Kidney epithelial cell (primary cell): Measurements from ENCODE around the gene GPR158. TPM values are rescaled to one million over a fixed set of nuclear protein-coding genes. Genes with fewer than 3 reads are reported as not detected.

Experiments
- DNase-seq: peaks from one replicate; pipeline ENCODE4 v3.0.0-alpha.2; 2010; ENCODE audit warnings: low read depth
- H3K27me3 ChIP-seq: 2 replicates; pipeline ENCODE4 v1.6.0; 2011; ENCODE audit warnings: low read length; ENCODE audit not compliant: control insufficient read depth, insufficient read depth
- H3K36me3 ChIP-seq: 2 replicates; pipeline ENCODE4 v1.5.1; 2011; ENCODE audit warnings: low read length; ENCODE audit not compliant: control insufficient read depth, insufficient read depth
- H3K4me3 ChIP-seq: 2 replicates; pipeline ENCODE4 v1.5.1; 2011; ENCODE audit warnings: low read depth, mild to moderate bottlenecking, control low read depth, low read length
- CTCF ChIP-seq: IDR thresholded peaks from 2 replicates; pipeline ENCODE4 v1.5.1; 2011; ENCODE audit warnings: mild to moderate bottlenecking, moderate library complexity, low read length, control low read depth, inconsistent platforms; ENCODE audit not compliant: insufficient read depth, poor library complexity, severe bottlenecking
- total RNA-seq: library from RNA; depleted of rRNA; stranded (reverse); fragments of >200 nt; gene quantifications from 2 replicates; pipeline ENCODE4 v1.2.3, GENCODE V29; 2015

The GPR158 gene
- total RNA-seq, 1 donor from 2014 or later, result not detected

GRCh38 chr10:25506821-25507335, 332.1 kb downstream of the GPR158 start:
- H3K4me3 ChIP-seq, result no peak overlapping the region
- H3K27me3 ChIP-seq, result no peaks in the 10 kb centered on the region
- DNase-seq, result no peak
- no peak for TF ChIP-seq CTCF
- no peaks in the 10 kb centered on the region for H3K36me3 ChIP-seq

DNA sequence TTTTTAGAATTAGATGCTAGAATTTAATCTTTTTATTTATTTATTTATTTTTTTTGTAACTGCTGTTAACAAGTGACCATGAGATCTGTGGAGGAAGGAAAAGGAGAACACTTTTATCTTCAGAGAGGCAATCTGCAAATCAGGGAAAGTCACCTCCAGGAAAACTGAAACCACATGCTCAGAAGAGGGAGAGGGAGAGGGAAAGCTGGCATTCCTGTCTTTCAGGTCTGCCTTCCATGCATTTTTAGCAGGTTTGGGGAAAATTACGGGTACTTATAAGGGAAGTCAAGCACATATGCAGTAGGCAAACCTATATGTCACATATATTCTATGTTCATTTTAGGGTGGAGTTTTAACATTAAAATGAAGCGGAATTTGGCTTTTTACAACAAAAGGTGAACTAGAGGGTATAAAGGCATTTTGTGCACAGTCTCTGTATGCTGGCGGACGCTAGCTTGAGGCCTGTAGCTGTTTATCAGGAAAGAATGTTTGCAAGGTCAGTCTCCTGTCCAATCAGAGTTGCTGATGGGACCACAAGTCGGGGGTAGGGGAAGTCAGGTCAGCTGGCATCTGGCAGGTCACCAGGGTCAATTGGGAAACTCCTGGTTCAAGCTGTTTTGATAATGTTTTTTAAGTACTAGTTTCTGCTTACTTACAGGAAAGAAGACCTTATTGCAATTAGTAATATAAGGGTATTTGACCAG, 333.5 kb downstream of the GPR158 start:
- Histone ChIP-seq H3K27me3 (no peaks in the 10 kb centered on the region), H3K4me3 (no peak overlapping the region), H3K36me3 (no peaks in the 10 kb centered on the region)
- no peak for DNase-seq
- no peak for TF ChIP-seq CTCF

GRCh38 chr10:25509151-25509550, 334.4 kb downstream of the GPR158 start:
- DNase-seq, result no peak
- Histone ChIP-seq H3K27me3 (no peaks in the 10 kb centered on the region), H3K36me3 (no peaks in the 10 kb centered on the region), H3K4me3 (no peak overlapping the region)
- TF ChIP-seq CTCF, result no peak

DNA sequence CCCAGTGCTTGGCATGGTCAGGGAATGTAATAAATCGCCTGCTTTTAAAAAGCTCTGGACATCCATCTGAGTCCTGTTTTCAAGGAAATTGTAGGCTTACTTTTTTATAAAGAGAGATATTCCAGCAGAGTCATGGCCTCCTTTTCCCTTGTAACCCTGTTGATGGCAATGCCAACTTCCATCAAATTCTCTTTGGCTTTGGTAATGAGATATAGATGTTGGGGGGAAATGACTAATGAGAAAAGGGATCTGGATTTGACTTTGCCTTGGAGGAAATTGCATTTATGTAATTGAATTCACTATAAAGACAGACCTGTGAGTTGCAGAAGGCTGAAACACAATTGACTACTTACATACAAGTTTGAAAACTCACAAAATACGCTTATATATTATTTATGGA, 347.5 kb downstream of the GPR158 start:
- DNase-seq, result no peak
- H3K36me3 ChIP-seq, result no peaks in the 10 kb centered on the region
- H3K4me3 ChIP-seq, result no peak overlapping the region
- no peak for TF ChIP-seq CTCF
- H3K27me3 ChIP-seq, result no peaks in the 10 kb centered on the region

GRCh38 chr10:25522946-25523608, 348.3 kb downstream of the GPR158 start:
- Histone ChIP-seq H3K4me3 (no peak overlapping the region), H3K36me3 (no peaks in the 10 kb centered on the region), H3K27me3 (no peaks in the 10 kb centered on the region)
- no peak for TF ChIP-seq CTCF
- DNase-seq, result no peak
